ENCODE data around the gene DIDO1. TPM values are rescaled to one million over a fixed set of nuclear protein-coding genes. Genes with fewer than 3 reads are reported as not detected.

DIDO1 gene
- total and polyA plus RNA-seq, 2 of the 4 experiments (the other 2 are of a cell fraction) = 21.8 to 28.1 TPM

- Histone ChIP-seq H3K79me1 (ENCODE audit: low read depth in 1 of 2, low read length in 2 of 2) (peaks cover 3 to 42% of the 10 kb centered on the region in 2 experiments), H3K36me3 (ENCODE audit: control insufficient read depth, insufficient read depth, low read length) (peaks cover 58% of the 10 kb centered on the region), H3K4me3 (ENCODE audit: insufficient read depth, low read depth, low read length) (no peak overlapping the region), H4K20me1 (ENCODE audit: insufficient read depth, low read length) (peaks cover 20% of the 10 kb centered on the region), H2BK120ac (ENCODE audit: low read depth, low read length) (no peak overlapping the region), H2AFZ (replicated peaks; ENCODE audit: low read length, poor library complexity) (no peak overlapping the region), H3K18ac (ENCODE audit: low read depth, low read length) (no peak overlapping the region), H3K27ac (ENCODE audit: insufficient read depth, low read length) (no peak overlapping the region), H3K4me1 (ENCODE audit: control insufficient read depth, insufficient read depth, low read length) (peaks cover 11% of the 10 kb centered on the region), H3K27me3 (ENCODE audit: control insufficient read depth, insufficient read depth, low read length) (no peaks in the 10 kb centered on the region), H3K4ac (ENCODE audit: low read depth, low read length) (no peak overlapping the region), H2BK15ac (ENCODE audit: low read depth, low read length) (no peak overlapping the region), H2AK9ac (replicated peaks; ENCODE audit: low read depth, low read length, poor library complexity) (no peak overlapping the region), H2BK5ac (ENCODE audit: low read depth, low read length, poor library complexity, severe bottlenecking) (no peak overlapping the region), H3K4me2 (ENCODE audit: low read depth, low read length) (no peak overlapping the region), H2BK20ac (ENCODE audit: low read depth, low read length) (no peak overlapping the region), H3K9me3 (ENCODE audit: control insufficient read depth, insufficient read depth, low read length) (no peaks in the 10 kb centered on the region), H4K8ac (ENCODE audit: low read depth in 2 of 2, low read length in 2 of 2) (no peak overlapping the region; a peak in 1 of 4 replicates), H2AK5ac (ENCODE audit: low read depth, low read length) (no peak overlapping the region), H4K91ac (ENCODE audit: insufficient read depth, low read depth, low read length) (no peak overlapping the region), H3K23ac (ENCODE audit: low read depth, low read length) (no peak overlapping the region), H3K56ac (ENCODE audit: extremely low read depth, insufficient read depth, low read length) (no peak overlapping the region), H4K5ac (ENCODE audit: low read depth, low read length) (no peak overlapping the region), H3K9me1 (ENCODE audit: insufficient read depth, low read length) (peaks cover 11% of the 10 kb centered on the region), H3K9ac (ENCODE audit: low read depth, low read length) (no peak overlapping the region), H3K14ac (replicated peaks; ENCODE audit: low read depth, low read length) (no peak overlapping the region)
- intact Hi-C loops (cut with micrococcal nuclease) (no loop called here), in situ Hi-C loops (cut with MboI; ENCODE audit: low sequenced_read_pairs) (no loop called here), dilution Hi-C loops (cut with HindIII; ENCODE audit: low sequenced_read_pairs, unreplicated experiment) (no loop called here)
- no TSS peak for BruUV-seq (replicated peaks)
- ATAC-seq (ENCODE audit: low read depth) (no peak), DNase-seq (no peak)
- 96% methylated on average over 4 of the region's 16 CpGs; no CpG with 5 or more reads in 1 of the 2 experiments for WGBS, 2 experiments (ENCODE audit: extremely low coverage in 2 of 2, insufficient read length in 1 of 2)
- CTCF ChIA-PET = interaction anchor here (1.4 kb wide), 1 partner anchor 13 kb away, joined by 3 read pairs; no protein-coding TSS in a partner anchor
- TF ChIP-seq RAD21 (IDR thresholded peaks at IDR 0.05; ENCODE audit: low read length) (no peak), CHD1 (IDR thresholded peaks at IDR 0.05; ENCODE audit: low read depth, low read length) (no peak), MAZ (IDR thresholded peaks at IDR 0.05; ENCODE audit: borderline replicate concordance, low read depth, low read length) (no peak), BHLHE40 (IDR thresholded peaks at IDR 0.05; ENCODE audit: low read depth, low read length) (no peak), POLR2A (IDR thresholded peaks at IDR 0.05; ENCODE audit: low read depth, low read length) (no peak), NFE2L2 (IDR thresholded peaks at IDR 0.05; ENCODE audit: low read depth, low read length) (no peak)
- TF ChIP-seq, protein P1, sequence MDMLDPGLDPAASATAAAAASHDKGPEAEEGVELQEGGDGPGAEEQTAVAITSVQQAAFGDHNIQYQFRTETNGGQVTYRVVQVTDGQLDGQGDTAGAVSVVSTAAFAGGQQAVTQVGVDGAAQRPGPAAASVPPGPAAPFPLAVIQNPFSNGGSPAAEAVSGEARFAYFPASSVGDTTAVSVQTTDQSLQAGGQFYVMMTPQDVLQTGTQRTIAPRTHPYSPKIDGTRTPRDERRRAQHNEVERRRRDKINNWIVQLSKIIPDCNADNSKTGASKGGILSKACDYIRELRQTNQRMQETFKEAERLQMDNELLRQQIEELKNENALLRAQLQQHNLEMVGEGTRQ (IDR thresholded peaks at IDR 0.05; ENCODE audit: low read depth, low read length) = no peak
- POLR2A ChIA-PET (ENCODE audit: unreplicated experiment) = no interaction called here
Measured at GRCh38 chr20:62888406-62888805, 37.9 kb downstream of the DIDO1 start.

Data from IMR-90 (cell line).